Cardiac fibroblast (primary cell): ENCODE results near the gene PTPN13.

ENCODE experiments used
- DNase-seq, 2 donors: peaks; one replicate each; pipeline versions ENCODE4 v3.0.0 to v3.0.0-alpha.2; 2010; ENCODE audit warnings: low read depth in 2 of 2
- H3K4me3 ChIP-seq, 2 donors: replicated peaks in 1 of 2; 1 replicate in 1 of 2; 2 replicates in 1 of 2; pipeline ENCODE4 v1.5.1; 2011; ENCODE audit warnings: low read depth in 2 of 2, low read length in 2 of 2, mild to moderate bottlenecking in 2 of 2, moderate library complexity in 1 of 2
- CTCF ChIP-seq: IDR thresholded peaks from one replicate; pipeline ENCODE4 v1.5.1; 2011; ENCODE audit warnings: low read depth, mild to moderate bottlenecking, low read length, inconsistent platforms

PTPN13 gene

DNA sequence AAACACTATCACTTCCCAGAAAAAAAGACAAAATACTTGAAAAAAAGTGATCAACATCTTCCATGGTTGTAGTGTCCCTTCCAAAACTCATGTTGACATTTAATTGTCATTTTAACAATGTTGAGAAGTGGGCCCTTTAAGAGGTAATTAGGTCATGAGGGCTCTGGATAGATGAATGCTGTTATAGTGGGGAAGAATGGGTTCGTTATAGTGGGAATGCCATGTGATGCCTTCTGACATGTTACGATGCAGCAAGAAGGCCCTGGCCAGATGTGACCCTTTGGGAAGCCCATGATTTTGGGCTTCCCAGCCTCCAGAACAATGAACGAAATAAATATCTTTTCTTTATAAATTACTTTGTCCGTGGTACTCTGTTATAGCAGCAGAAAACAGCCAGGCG lies 259.1 kb downstream of the PTPN13 start:
- H3K4me3 ChIP-seq = no peak overlapping the region
- DNase-seq = no peak
- no peak for TF ChIP-seq CTCF

DNA sequence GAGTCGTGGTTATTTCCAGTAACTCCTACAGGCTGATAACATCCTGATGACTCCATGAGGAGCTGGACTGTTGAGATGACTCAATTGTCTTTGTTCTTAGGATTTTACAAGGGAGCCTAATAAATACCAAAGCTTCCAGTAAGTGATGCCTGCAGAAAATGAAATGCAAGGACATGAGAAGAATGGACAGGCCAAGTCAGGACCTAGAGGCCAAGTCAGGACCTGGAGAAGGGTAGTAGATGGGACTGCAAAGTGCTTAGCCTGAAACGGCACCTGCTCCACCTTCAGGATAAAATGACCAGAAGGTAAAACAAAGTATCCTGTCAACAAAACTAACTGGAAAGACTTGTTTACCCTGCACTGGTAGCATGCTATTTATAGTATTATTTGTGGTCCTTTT lies 261.5 kb downstream of the PTPN13 start:
- TF ChIP-seq CTCF = no peak
- H3K4me3 ChIP-seq = no peak overlapping the region
- DNase-seq = peak; percentile 59 to 69

- no peak for DNase-seq
- TF ChIP-seq CTCF = no peak
- no peak overlapping the region for H3K4me3 ChIP-seq
Observed at GRCh38 chr4:86856896-86857295, 262.8 kb downstream of the PTPN13 start.

- DNase-seq = no peak
- no peak for TF ChIP-seq CTCF
- H3K4me3 ChIP-seq = no peak overlapping the region
Observed at GRCh38 chr4:86857341-86858052, 263.4 kb downstream of the PTPN13 start.
